ENCODE results near the gene FBXW8.

The FBXW8 gene

DNA sequence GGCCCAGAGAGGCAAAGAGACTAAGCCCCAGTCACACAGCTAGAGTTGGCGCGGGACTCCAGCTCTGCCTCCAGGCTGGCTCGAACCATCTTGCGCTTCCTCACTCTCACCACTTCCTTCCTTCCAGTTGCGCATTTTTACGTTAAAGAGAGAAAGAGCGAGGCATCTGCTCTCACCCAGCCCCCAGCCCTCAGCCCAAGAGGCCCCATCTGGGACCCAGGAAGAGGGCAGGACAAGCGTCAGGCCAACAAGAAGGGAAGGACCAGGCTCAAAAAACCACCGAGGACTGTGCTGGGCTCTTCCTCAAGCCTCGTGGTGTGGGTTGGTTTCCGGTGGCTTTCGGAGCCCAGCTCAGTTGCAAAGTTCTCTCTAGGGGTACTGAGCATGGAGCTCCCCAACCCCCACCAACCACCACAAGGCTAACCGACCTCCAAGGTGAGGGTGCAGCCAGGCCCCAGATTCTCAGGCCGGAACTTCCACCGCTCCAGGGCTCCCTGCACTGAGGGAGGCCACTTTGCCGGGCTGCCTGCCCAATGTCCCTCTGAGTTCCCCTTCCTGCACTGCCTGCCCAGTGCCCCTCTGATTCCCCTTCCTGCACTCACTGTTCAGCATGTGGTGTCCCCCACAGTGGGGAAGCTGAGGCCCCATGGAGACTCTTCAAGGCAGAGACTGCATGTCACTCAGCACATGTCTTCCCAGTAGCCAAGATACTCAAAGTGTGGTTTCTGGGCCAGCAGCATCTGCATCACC is 152.6 kb downstream of the FBXW8 start:
- no peak for DNase-seq

DNA sequence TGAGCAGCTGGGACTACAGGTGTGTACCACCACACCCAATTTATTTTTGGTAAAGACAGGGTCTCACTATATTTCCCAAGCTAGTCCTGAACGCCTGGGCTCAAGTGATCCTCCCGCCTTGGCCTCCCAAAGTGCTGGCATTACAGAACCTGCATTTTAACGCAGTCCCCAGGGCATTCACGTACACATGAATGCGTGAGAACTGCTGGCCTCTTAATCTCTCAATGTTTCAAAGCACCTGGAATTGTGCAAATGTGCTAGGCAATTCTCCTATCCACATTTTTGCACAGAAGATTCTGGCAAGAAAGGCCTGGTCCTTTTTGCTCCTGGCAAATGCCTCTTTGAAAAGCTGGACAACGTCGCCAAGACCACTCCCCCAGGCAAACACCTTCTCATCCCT is 153.3 kb downstream of the FBXW8 start:
- DNase-seq = no peak

DNA sequence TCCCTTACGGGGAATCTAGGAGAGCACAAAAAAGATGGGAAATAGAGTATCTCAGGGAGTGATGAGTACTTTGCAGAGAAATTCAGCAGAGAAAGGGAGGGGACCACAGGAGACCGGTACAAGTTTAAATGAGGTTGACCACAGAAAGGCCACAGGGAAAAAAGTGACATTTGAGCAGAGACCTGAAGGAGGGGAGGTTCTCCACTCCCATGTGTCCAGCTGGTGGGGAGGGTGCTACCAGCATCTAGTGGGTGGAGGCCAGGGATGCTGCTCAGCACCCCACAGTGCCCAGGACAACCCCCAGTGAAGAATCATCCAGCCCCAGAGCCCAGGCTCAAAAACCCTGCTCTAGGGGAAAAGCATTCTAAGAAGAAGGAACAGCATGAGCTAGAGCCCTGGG is 153.8 kb downstream of the FBXW8 start:
- DNase-seq = no peak

DNA sequence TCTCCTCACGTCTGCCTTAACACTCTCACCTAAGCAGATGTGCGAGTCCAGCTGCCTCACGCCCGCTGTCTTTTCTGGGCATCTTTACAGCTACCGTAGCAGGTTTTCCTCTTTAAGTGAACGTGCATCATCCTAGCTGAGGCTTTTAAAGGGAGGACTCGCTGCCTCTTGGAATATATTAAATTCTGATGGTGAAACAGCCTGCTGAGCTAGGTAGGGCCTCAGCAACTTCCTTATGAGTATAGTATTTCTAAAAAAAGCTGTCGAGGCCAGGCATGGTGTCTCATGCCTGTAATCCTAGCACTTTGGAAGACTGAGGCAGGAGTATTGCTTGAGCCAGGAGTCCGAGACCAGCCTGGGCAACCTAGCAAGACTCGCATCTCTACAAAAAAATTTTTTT is 156.3 kb downstream of the FBXW8 start:
- no peak for DNase-seq

DNA sequence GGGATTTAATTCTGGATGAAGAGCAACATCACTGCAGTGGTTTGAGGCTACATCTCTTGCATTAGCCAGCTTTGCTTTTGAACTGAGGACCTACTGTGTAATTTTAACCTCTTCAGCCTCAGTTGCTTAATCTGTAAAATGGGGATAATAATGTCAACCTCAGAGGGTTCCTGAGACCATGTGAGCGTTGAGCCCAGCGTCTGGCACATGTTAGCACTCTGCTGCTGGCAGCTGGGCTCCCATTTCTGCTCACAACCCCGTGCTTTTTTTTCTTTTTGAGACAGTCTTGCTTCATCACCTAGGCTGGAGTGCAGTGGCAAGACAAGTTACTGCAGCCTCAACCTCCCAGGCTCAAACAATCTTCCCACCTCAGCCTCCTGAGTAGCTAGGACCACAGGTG is 156.9 kb downstream of the FBXW8 start:
- DNase-seq = no peak

DNA sequence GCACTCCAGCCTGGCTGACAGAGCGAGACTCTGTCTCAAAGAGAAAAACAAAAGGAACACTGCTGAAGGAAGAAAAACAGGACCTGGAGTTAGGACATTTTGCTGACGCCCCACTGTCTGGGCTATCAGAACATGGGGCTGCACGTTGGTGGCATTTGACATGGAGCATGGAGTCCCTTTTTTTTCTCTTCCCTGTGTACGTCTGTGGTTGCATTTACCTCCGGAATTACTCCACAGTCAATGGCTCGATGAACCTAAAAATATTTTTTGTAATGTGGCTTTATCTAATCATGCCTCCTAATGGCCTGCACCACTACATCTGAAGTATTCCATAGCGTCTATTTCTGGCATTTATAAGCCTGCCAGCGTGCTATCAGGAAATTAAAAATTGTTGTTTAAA is 157.7 kb downstream of the FBXW8 start:
- no peak for DNase-seq

DNA sequence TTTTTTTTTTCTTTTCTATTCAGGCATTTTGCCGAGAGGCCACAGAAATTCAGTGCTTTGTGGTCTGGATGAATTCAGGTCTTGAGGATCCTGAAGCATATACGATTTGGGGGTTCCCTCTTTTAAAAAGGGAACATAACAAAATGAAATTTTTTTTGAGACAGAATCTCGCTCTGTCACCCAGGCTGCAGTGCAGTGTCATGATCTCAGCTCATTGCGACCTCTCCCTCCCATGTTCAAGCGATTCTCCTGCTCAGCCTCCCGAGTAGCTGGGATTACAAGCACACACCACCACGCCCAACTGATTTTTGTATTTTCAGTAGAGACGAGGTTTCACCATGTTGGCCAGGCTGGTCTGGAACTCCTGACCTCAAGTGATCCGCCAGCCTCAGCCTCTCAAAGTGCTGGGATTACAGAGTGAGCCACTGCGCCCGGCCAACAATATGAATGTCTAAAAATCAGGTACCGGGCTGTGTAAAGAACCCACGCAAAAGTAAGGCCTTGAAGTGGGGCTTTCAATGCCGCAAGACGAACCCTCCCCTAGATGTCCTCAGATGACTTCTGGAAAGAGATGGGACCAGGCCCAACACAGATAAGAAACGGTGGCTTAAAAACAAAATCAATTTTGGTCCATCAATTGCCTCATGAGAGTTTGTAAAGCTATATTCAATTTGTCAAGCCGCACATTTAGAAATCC is 158.5 kb downstream of the FBXW8 start:
- no peak for DNase-seq

DNA sequence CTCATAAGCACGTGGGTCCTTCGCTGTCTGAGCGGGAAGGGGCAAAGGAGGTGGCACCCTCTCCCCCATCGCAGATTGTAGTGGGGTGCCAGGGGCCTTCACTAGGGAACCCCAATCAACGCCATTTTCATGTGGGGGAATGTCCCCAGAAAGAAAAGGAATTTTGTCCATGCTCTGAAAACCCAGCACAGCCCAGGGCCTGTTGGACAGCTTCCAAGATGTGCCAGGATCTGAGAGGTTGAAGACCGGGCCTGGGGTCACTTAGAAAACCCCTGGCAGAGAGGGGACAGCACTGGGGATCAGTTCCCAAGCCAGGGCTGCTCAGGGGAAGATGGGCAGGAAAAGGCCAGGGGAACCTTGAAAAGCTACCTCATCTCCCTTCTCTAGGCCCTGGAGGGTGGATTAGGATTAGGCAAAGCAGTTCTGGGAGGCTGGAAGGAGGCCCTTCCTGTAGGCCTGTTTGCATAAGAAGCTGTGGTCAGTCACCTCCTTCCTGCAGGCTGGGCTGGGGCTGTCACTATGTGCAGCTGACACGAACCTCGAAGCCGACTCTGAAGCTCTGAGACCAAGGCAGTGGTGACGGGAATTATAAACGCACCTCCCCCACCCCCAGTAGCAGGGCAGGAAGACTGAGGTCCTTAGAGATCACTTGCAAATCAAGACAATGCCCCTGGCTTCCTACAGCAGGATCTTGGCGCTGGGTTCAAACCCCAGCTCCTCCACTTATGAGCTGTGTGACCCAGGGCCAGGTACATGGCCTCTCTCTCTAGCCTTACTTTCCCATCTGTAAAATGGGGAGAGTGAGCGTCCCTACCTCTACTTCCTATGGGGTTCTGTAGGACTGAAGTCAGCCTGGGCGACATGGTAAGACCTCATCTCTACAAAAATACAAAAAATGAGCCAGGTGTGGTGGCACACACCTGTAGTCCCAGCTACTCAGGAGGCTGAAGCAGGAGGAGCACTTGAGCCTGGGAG is 159.5 kb downstream of the FBXW8 start:
- no peak for DNase-seq

DNA sequence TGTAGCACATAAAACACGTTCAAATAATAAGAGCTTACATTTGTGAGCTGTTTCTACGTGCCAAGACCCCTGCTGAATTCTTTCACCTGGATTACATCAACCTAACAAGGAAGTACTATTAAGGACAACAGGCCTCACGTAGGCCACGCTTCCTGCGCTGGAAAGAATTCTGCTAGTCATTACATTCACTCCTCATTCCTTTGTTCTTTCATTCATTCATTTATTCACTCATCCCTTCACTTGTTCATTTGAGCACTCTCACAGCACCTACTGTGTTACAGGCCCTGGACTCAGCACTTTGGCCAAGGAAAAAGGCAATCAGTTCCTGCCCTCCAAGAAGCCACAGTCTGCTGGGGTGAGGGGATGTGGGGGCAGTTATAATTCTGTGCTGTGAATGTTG is 160.3 kb downstream of the FBXW8 start:
- DNase-seq = no peak

DNA sequence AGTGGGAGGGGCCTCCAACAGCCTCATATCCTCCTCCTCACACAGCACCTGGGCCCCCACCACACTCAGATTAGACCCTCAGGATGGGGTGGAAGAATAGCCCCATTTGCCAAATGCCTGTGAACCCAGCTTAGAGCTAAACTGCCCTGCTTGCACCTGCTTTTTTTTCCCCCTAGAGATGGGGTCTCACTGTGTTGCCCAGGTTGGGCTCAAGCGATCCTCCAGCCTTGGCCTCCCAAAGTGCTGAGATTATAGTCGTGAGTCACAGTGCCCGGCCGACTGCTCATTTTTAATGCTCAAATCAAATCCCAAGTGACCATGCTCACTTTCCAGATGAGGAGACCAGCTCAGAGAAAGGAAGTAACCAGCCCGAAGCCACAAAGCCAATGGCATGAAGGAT is 161.4 kb downstream of the FBXW8 start:
- no peak for DNase-seq

DNA sequence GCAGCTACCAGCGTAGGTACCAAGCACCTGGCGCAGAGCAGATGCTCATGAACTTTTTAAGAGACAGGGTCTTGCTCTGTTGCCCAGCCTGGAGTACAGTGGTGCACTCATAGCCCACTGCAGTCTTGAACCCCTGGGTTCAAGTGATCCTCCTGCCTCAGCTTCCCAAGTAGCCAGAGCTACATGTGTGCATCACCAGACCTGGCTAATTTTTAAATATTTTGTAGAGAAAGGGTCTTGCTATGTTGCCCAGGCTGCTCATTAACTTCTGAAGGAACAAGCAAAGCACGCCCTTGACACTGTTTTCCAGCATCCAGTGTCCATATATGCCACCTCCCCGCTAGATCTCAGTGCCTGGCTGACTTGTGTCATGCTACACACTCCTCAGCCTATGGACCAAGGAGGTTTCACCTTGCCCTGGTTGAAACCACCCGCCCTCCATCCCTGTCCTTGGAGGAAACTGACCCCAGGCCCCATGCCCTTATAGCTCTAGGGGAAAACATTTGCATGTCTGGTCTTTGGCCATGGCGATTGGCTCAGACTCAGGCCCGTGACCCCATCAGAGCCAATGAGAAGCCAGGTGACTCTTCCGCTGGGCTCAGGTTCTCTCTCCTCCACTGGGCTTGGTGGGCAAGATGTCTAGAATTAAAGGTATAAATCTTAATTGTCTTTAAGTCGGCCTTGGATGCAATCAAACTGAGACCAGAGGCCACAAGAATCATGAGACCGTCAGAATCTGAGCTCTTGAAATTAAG is 162.2 kb downstream of the FBXW8 start:
- DNase-seq = no peak

DNA sequence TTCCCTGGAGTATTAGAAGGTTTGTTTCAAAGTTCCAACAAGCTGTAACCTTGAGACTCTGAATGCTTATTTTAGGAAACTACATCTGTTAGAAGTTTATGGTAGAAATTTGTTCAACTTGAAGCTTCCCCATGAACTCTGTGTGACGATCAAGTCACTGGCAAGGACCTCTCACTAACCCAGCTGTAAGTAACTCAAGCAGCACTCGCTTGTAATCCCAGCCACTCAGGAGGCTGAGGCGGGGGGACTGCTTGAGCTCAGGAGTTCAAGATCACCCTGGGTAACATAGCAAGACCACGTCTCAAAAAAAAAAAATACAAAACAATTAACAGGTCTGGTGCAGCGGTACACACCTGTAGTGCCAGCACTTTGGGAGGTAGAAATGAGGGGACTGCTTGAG is 162.9 kb downstream of the FBXW8 start:
- no peak for DNase-seq

DNA sequence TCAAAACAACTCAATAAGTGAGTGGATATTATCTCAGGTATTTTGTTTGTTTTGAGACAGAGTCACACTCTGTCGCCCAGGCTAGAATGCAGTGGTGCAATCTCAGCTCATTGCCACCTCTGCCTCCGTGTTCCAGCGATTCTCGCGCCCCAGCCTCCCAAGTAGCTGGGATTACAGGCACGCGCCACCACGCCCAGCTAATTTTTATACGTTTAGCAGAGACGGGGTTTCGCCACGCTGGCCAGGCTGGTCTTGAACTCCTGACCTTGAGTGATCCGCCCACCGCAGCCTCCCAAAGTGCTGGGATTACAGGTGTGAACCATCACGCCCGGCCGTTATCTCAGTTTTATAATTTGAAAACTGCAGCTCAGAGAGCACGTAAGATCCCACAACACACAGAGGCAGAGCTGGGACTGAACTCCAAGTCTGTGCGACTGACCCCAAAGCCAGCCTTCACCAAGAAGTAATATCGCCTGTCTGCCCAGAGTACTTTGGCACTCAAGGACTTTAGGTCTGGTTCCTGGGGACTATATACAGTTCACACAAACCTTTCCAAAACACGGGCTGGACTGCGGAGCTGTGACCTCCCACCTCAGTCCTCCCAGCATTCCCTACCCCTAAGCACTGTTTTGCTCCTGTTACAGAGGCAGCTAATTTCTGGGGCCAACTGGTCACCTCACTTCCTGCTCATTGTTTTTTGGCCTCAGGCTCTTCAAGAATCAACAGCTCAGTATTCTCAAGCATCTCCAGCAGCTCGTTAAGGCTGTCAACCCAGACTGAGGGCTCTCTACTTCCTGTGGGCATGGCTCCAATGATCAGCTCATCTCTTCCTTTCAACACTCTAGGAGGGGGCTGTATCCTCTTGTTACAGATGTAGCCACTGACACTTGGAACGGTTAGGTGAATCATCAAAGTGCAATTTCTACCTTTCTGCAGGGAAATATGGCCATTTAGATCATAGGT is 165.9 kb downstream of the FBXW8 start:
- no peak for DNase-seq

DNA sequence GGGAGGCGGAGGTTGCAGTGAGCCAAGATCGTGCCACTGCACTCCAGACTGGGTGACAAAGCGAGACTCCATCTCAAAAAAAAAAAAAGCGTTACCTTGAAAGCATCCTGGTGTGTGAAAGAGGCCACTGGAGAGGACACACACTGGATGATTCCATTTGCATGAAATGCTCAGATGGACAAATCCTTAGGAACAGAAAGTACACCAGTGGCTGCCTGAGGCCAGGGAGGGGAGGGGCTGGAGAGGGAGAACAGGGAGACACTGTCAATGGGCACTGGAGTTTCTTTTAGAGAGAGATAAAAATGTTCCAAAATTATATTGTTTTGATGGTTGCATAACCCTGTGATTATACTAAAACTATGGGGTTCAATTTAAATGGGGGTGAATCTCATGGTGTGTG is 168.7 kb downstream of the FBXW8 start:
- DNase-seq = no peak

DNA sequence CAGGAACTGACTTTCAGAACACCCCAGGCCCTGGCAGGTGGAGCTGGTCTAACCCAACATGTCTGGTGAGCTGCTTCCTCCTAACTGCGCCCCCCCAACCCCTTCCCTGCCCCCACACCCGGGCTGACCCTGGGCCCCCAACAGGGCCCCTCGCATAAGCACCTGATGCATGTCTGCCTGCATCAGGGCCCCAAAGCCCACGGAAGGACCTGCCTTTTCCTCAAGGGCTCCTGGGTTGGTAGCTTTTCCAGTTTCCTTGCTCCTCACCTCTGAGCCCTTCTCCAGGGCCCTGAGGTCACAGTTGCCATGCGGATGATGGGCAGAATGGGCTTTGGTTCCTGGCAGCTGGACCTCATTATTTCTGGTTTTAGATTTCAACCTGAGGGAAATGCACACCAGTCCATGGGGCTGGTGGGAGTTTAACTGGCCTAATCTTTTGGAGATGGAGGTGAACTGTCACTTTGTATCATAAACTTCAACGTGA is 170.0 kb downstream of the FBXW8 start:
- DNase-seq = no peak
